SU-DHL-6 (cell line): Measurements from ENCODE around the gene ACTA1.
"Not testable (repeated sequence)": the region's sequence is repeated elsewhere in the genome, so short reads cannot be mapped to it uniquely, and the experiment has no call there.

Experiments used
- H2AFZ ChIP-seq: fragments of 200-600 bp; sonication (generic); 2 replicates; pipeline ENCODE4 v1.6.1; 2014; ENCODE audit warnings: low read depth, mild to moderate bottlenecking, moderate library complexity, mixed read lengths, antibody characterized with exemption, low read length; ENCODE audit not compliant: severe bottlenecking
- H3F3A ChIP-seq: fragments of 200-600 bp; shearing (Covaris generic); 2 replicates; pipeline ENCODE4 v1.6.0; 2016; ENCODE audit warnings: antibody characterized with exemption, mild to moderate bottlenecking; ENCODE audit not compliant: insufficient read depth
- H3K27ac ChIP-seq: fragments of 200-600 bp; sonication (generic); 2 replicates; pipeline ENCODE4 v1.5.1; 2016; ENCODE audit warnings: low read depth, mild to moderate bottlenecking, low read length, moderate library complexity, mixed read lengths
- H3K27me3 ChIP-seq: fragments of 200-600 bp; sonication (generic), shearing (Covaris generic); 2 replicates; pipeline ENCODE4 v1.6.0; 2014; ENCODE audit warnings: mild to moderate bottlenecking, low read length
- H3K36me3 ChIP-seq: fragments of 200-600 bp; sonication (generic); 2 replicates; pipeline ENCODE4 v1.6.1; 2014; ENCODE audit warnings: mild to moderate bottlenecking, low read length, mixed read lengths
- H3K4me2 ChIP-seq: fragments of 300-600, 200-600 bp; shearing (Covaris generic), sonication (generic); 2 replicates; pipeline ENCODE4 v1.6.0; 2014; ENCODE audit warnings: low read length, low read depth, mild to moderate bottlenecking; ENCODE audit not compliant: poor library complexity, severe bottlenecking
- H3K4me3 ChIP-seq: fragments of 200-600 bp; sonication (generic); 2 replicates; pipeline ENCODE4 v1.5.1; 2014; ENCODE audit warnings: antibody characterized with exemption, low read length, mild to moderate bottlenecking, mixed read lengths; ENCODE audit not compliant: insufficient read depth, poor library complexity, severe bottlenecking
- H3K79me2 ChIP-seq: fragments of 200-600 bp; sonication (generic); 2 replicates; pipeline ENCODE4 v1.6.1; 2014; ENCODE audit warnings: mild to moderate bottlenecking, low read length, moderate library complexity; ENCODE audit not compliant: insufficient read depth
- H3K9ac ChIP-seq: fragments of 200-600 bp; sonication (generic); 2 replicates; pipeline ENCODE4 v1.7.0; 2014; ENCODE audit warnings: mild to moderate bottlenecking, low read length
- H3K9me2 ChIP-seq: fragments of 200-600 bp; sonication (generic); replicated peaks from 2 replicates; pipeline ENCODE4 v1.6.1; 2014; ENCODE audit warnings: low read length; ENCODE audit not compliant: insufficient read depth
- H3K9me3 ChIP-seq: fragments of 200-600 bp; sonication (generic); 2 replicates; pipeline ENCODE4 v1.6.1; 2014; ENCODE audit warnings: low read length, mixed read lengths; ENCODE audit not compliant: insufficient read depth
- H4K20me1 ChIP-seq: fragments of 200-600 bp; sonication (generic); 2 replicates; pipeline ENCODE4 v1.6.1; 2014; ENCODE audit warnings: low read depth, mild to moderate bottlenecking, antibody characterized with exemption, low read length, moderate library complexity, mixed read lengths
- CTCF ChIP-seq: fragments of 200-600 bp; sonication (generic); IDR thresholded peaks from one replicate; pipeline ENCODE4 v1.5.1; 2017; ENCODE audit warnings: antibody characterized with exemption, mild to moderate bottlenecking, low read length, moderate library complexity; ENCODE audit not compliant: insufficient read depth, poor library complexity, severe bottlenecking
- EZH2phosphoT487 ChIP-seq: fragments of 200-600 bp; sonication (generic), shearing (Covaris generic); conservative IDR thresholded peaks from 2 replicates; pipeline ENCODE4 v1.6.1; 2018; ENCODE audit warnings: mild to moderate bottlenecking, antibody characterized with exemption, low read length, moderate library complexity, mixed read lengths

Gene ACTA1

GRCh38 chr1:229402993-229403392 is 30.9 kb downstream of the ACTA1 start:
- Histone ChIP-seq H3K27ac (no peak overlapping the region), H3K79me2 (no peaks in the 10 kb centered on the region), H3K9ac (no peak overlapping the region), H4K20me1 (no peaks in the 10 kb centered on the region), H3K9me2 (no peaks in the 10 kb centered on the region), H3K4me2 (no peak overlapping the region), H3K27me3 (no peaks in the 10 kb centered on the region), H3F3A (no peaks in the 10 kb centered on the region), H2AFZ (no peak overlapping the region), H3K9me3 (no peaks in the 10 kb centered on the region), H3K36me3 (no peaks in the 10 kb centered on the region), H3K4me3 (no peak overlapping the region)
- TF ChIP-seq EZH2phosphoT487 (no peak), CTCF (no peak)

- not testable (repeated sequence) for H2AFZ ChIP-seq, H3K27me3 ChIP-seq, H3K4me2 ChIP-seq, H3K27ac ChIP-seq, H3K79me2 ChIP-seq, H4K20me1 ChIP-seq, H3K9me2 ChIP-seq, H3K4me3 ChIP-seq, H3K36me3 ChIP-seq, H3F3A ChIP-seq, H3K9ac ChIP-seq, H3K9me3 ChIP-seq
Observed at GRCh38 chr1:229402329-229402728, 31.6 kb downstream of the ACTA1 start.

GRCh38 chr1:229397762-229398161 is 36.1 kb downstream of the ACTA1 start:
- Histone ChIP-seq H3K9ac (no peak overlapping the region), H3K27ac (no peak overlapping the region), H3K4me3 (no peak overlapping the region), H3K27me3 (no peaks in the 10 kb centered on the region), H3K9me2 (no peaks in the 10 kb centered on the region), H3K79me2 (no peaks in the 10 kb centered on the region), H3F3A (no peaks in the 10 kb centered on the region), H4K20me1 (no peaks in the 10 kb centered on the region), H2AFZ (no peak overlapping the region), H3K4me2 (no peak overlapping the region), H3K36me3 (no peaks in the 10 kb centered on the region), H3K9me3 (no peaks in the 10 kb centered on the region)
- TF ChIP-seq EZH2phosphoT487 (no peak), CTCF (no peak)

- Histone ChIP-seq H3K9ac (no peak overlapping the region), H3K27ac (no peak overlapping the region), H2AFZ (no peak overlapping the region), H3K9me2 (no peaks in the 10 kb centered on the region), H3K4me2 (no peak overlapping the region), H3K4me3 (no peak overlapping the region), H3K27me3 (no peaks in the 10 kb centered on the region), H3K79me2 (no peaks in the 10 kb centered on the region), H3K36me3 (no peaks in the 10 kb centered on the region), H3K9me3 (no peaks in the 10 kb centered on the region), H4K20me1 (no peaks in the 10 kb centered on the region), H3F3A (no peaks in the 10 kb centered on the region)
- no peak for TF ChIP-seq CTCF
- TF ChIP-seq EZH2phosphoT487: no peak
Observed at GRCh38 chr1:229396585-229397206, 37.2 kb downstream of the ACTA1 start.

- H3K27ac ChIP-seq, H3K9ac ChIP-seq, H3K36me3 ChIP-seq, H3F3A ChIP-seq, H3K4me3 ChIP-seq, H3K9me3 ChIP-seq, H4K20me1 ChIP-seq, H3K9me2 ChIP-seq, H2AFZ ChIP-seq, H3K27me3 ChIP-seq, H3K79me2 ChIP-seq, H3K4me2 ChIP-seq: not testable (repeated sequence)
Observed at GRCh38 chr1:229394517-229394916, 39.4 kb downstream of the ACTA1 start.
